SH-SY5Y (cell line): Measurements from ENCODE around the gene TMCO4.

ENCODE experiments used
- GATA2 ChIP-seq: IDR thresholded peaks from 2 replicates; pipeline ENCODE4 v1.6.1; 2011; ENCODE audit warnings: mild to moderate bottlenecking, low read depth, low read length
- GATA3 ChIP-seq: IDR thresholded peaks from 2 replicates; pipeline ENCODE4 v1.6.1; 2011; ENCODE audit warnings: low read depth, mild to moderate bottlenecking, low read length, moderate library complexity

The TMCO4 gene

GRCh38 chr1:19647643-19648042, 152.1 kb downstream of the TMCO4 start:
- no peak for TF ChIP-seq GATA2
- TF ChIP-seq GATA3, result no peak

DNA sequence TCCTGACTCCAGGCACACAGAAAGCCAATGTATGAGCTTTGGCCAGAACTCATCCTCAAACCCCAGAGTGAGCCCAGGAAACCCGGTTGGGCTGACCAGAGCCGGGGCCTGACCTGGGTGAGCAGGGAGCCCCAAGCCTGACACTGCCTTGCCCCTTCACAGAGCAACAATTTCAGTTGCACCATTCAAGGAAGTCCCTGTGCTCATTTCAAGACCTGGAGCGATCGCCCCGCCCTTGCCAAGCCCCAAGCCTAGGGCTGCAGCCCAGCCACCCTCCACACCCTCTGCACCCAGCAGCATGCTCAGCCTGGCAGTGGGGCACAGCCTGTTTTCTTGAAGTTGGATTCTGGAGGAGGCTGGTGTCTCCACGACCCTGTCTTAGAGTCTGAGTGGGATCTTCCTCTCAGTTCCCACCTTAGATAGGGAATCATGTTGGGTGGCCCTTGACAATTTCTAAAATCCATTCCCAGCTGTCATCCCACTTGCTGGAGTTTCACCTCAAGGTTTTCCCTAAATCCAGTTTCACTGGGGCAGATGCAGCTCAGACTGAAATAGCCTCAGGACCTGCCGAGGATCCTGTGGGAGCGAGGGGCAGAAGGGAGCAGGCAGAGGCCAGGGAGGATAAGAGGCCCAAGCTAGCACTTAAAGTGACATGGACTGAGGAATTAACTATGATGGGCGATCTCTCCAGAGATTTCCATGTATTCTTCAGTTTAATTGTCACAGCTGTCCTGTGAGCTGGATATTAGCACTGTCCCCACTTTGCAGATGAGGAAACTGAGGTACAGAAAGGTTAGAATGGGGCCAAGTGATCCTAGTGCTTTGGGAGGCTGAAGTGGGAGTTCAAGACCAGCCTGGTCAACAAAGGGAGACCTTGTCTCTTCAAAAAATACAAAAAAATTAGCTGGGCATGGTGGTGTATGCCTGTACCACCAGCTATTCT, 153.1 kb downstream of the TMCO4 start:
- TF ChIP-seq GATA2 (no peak), GATA3 (no peak)

- TF ChIP-seq GATA2 (no peak), GATA3 (no peak)
These were observed 154.1 kb downstream of the TMCO4 start for GRCh38 chr1:19645411-19646251.

- TF ChIP-seq GATA3 (no peak), GATA2 (no peak)
These were observed 154.9 kb downstream of the TMCO4 start for GRCh38 chr1:19644681-19645410.

- no peak for TF ChIP-seq GATA2
- no peak for TF ChIP-seq GATA3
These were observed 155.4 kb downstream of the TMCO4 start for GRCh38 chr1:19644395-19644680.

- TF ChIP-seq GATA2 (no peak), GATA3 (no peak)
These were observed 155.9 kb downstream of the TMCO4 start, which contains the start of gene NBL1 for GRCh38 chr1:19643602-19644394. TSS of gene NBL1 (plus strand) at chr1:19644311. CDS start at chr1:19655031, 10,720 bp downstream.

GRCh38 chr1:19643121-19643520, 156.6 kb downstream of the TMCO4 start:
- TF ChIP-seq GATA2, result no peak
- TF ChIP-seq GATA3, result no peak

GRCh38 chr1:19640363-19641316, 159.1 kb downstream of the TMCO4 start:
- TF ChIP-seq GATA3 (no peak), GATA2 (no peak)

- no peak for TF ChIP-seq GATA3
- no peak; the same call in 1 of the 2 replicates for TF ChIP-seq GATA2
These were observed 159.7 kb downstream of the TMCO4 start for GRCh38 chr1:19639999-19640362.

- no peak for TF ChIP-seq GATA3
- TF ChIP-seq GATA2, result no peak
These were observed 162.1 kb downstream of the TMCO4 start for GRCh38 chr1:19637606-19638005.

GRCh38 chr1:19636065-19636464, 163.7 kb downstream of the TMCO4 start:
- TF ChIP-seq GATA3 (no peak), GATA2 (no peak)

DNA sequence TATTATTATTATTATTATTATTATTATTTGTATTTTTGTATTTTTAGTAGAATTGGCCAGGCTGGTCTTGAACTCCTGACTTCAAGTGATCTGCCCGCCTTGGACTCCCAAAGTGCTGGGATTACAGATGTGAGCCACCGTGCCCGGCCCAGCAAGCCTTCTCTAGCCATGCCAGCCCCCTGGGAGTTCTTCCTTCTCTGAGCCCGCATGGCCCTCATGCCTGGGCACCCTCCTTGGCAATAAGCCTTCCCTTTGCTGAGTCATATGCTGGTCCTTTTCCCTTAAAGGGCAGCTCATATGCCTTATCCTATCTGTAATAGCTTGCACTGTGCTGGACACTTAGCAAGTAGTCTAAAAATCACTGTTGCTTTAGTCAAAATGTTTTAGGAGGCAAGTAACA, 164.1 kb downstream of the TMCO4 start:
- TF ChIP-seq GATA3 (no peak), GATA2 (no peak)
